Stimulated activated CD4-positive, alpha-beta T cell treated with anti-CD3 and anti-CD28 coated beads, Interleukin-15, amount 100 ng/mL, for 48 hours (primary cell): ENCODE measurements around the gene DDIT4.
"Not testable (repeated sequence)": the region's sequence is repeated elsewhere in the genome, so short reads cannot be mapped to it uniquely, and the experiment has no call there.

ENCODE experiments used
- DNase-seq, 2 donors: peaks; one replicate each; pipeline ENCODE4 v3.0.0-alpha.2; 2020; ENCODE audit warnings: low read depth in 2 of 2

The DDIT4 gene, protein sequence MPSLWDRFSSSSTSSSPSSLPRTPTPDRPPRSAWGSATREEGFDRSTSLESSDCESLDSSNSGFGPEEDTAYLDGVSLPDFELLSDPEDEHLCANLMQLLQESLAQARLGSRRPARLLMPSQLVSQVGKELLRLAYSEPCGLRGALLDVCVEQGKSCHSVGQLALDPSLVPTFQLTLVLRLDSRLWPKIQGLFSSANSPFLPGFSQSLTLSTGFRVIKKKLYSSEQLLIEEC

DNA sequence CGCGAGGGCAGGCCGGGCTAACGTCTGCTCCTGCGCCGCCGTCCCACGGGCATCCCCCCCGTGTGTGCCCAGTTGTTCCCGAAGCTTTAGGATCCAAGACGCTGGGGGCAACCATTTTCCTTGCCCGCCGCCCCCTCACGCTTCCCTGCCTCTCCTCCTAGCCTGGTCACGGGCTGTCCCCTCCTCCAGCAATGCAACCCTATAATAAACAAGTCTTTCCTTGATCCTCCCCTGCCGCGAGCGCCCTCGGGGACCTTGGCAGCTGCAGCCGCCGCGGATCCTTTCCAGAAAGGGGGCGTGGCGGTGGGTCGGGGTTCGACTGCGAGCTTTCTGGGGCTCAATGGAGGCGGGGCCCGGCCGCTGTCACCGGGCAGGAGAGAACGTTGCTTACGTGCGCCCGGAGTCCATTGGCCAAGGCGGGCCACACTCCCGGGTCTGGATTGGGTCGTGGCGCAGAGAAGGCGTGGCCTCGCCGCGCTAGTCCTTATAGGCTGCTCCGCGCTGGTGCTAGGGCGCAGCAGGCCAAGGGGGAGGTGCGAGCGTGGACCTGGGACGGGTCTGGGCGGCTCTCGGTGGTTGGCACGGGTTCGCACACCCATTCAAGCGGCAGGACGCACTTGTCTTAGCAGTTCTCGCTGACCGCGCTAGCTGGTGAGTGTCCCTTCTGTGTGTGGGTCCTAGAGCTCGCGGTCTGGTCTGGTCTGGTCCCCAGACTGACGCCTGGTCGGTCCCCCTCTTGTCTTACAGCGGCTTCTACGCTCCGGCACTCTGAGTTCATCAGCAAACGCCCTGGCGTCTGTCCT is at the start of gene DDIT4:
DDIT4 (plus strand) TSS at position 515 of the 803 bp plus-strand sequence. CDS start 293 bp downstream, outside the sequence.
- peak; percentile 99 for DNase-seq

DNA sequence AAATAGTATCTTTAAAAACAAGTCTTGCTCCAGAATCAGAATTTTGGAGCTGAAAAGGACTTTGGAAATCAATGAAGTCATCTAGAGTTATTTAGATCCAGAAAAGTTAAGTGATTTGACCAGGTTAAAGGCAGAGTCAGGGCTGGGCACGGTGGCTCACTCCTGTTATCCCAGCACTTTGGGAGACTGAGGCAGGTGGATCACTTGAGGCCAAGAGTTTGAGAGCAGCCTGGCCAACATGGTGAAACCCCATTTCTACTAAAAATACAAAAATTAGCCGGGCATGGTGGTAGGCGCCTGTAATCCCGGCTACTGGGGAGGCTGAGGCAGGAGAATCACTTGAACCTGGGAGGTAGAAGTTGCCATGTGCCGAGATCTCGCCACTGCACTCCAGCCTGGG is 49.5 kb upstream of the DDIT4 start:
- not testable (repeated sequence) for DNase-seq

DNA sequence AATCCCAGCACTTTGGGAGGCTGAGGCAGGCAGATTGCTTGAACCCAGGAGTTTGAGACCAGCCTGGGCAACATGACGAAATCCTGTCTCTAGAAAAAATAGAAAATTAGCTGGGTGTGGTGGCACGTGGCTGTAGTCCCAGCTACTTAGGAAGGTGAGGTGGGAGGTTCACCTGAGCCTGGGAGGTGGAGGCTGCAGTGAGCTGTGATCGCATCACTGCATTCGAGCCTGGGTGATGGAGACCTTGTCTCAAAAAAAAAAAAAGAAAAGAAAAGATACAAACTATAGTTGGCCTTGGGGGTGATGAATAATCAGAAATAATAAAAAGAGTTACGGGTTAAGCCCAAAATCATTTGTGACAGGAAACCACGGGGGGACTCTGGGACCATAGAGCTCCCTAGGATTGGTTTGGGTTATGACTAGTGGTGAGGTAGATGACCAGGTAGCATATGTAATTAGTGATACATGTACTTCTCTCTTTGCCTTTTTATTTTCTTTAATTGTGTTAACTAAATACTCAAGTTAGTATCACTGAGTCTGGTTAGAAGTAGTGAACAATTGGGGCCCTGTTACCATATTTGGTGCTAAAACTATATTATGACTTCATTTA is 47.2 kb upstream of the DDIT4 start:
- no peak for DNase-seq

DNA sequence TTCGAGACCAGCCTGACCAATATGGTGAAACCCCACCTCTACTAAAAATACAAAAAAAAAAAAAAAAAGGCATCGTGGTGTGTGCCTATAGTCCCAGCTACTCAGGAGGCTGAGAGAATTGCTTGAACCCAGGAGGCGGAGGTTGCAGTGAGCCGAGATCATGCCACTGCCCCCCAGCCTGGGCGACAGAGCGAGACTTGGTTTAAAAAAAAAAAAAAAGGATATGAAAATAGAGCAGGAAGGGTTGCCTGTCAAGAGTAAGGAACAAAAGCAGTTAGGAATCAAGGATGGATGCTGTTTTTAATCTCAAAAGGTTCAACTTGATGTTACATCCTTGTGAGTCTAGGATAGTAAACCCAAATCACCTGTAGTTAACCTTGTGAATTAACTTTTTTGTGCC is 45.9 kb upstream of the DDIT4 start:
- DNase-seq: no peak

DNA sequence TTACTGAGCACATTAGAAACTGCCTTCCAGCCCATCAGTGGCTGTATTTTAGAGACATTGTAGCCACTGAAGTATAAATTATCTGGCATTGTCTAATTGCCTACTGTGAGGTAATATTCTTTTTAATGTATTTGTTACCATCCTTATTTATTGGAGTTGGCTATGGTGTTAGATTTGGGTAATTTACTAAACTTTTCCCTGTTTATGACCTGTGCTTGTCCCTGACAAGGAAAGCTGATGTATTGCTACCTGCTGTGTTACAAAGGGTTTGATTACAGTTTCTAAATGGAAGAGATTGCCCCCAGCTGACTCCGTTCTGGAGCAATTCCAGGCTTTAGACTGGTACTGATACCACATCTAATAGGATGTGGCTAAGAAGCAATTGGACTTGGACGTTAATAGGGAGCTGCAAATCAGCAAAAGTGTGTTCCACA is 45.4 kb upstream of the DDIT4 start:
- DNase-seq: no peak

DNA sequence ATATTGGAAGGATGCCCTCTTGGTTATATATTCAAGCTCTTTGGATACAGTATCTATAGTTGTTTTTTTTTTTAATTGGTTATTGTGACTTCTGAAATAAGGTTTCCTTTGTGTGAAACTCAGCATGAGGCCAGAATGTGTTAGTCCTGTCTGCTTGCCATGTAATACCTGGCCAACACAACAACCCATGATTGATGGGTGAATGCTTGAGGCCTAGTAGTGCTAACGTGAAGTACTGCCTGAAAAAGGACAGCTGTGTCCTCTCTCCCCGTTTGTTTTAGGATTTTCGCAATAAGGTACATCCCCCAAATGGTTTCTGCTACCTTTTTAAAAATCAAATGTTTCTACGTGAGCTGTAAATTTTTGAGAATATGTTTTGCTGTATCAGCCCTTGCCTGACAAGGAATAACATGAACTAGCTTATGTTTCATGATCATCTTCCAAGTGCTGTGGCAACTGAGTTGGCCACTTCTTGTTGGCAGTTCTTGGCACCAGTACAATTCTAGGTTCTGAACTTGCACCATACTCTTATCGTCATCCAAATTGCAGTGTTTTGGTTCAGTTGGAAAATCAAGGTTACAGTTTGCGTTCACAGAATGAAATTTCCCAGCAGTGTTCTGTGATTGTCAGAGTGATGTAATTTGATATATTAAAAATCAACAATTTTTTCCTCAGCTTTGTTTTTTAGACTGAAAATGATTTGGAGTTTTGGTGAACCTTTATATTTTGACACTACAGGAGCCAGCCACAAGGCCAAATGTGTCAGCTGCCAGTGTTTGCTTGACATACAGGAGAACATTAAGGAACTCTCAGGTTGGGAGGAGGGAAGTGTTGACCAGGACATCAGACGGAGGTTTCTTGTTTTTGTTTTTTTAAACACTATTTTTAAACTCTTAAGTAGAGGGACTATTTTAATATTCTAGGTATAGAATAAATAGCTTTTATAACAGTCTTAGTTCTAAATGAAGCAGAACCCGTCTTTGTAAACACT is 44.2 kb upstream of the DDIT4 start:
- DNase-seq: no peak

DNA sequence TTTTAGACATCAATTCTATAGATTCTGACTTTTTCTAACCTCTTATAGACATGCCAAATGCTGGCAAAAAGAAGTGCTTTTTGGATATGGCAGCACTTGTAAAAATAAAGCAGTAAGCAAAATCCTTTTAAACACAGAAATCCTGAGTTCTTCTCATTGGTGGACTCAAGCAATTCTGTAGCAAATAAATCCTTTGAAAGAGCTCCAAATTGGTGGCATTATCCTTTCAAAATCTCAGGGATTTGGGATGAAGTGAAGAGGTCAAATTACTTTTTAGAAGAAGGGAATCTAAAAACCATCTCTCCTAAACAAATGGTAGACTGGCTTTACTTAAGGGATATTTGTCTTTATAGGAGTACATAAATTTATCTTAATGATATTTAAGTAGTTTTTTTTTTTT is 40.1 kb upstream of the DDIT4 start:
- no peak for DNase-seq

DNA sequence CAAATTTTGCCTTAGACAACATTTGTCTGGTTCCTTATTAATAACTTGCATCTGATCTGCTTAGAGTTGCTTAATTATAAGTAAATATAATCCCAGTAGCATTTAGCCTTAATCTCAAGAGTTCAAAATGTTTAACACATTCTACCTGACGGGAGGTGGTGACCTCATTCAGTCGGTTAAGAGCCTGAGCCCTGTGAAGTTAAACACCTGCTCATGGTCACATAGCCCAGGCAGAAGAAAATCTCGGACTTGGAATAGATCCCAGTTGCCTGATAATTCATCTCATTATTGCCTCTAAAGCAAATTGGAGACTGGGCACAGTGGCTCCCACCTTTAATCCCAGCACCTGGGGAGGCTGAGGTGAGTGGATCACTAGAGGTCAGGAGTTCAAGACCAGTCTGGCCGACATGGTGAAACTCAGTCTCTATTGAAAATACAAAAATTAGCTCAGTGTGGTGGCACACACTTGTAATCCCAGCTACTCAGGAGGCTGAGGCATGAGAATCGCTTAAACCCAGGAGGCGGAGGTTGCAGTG is 39.1 kb upstream of the DDIT4 start:
- DNase-seq: no peak

DNA sequence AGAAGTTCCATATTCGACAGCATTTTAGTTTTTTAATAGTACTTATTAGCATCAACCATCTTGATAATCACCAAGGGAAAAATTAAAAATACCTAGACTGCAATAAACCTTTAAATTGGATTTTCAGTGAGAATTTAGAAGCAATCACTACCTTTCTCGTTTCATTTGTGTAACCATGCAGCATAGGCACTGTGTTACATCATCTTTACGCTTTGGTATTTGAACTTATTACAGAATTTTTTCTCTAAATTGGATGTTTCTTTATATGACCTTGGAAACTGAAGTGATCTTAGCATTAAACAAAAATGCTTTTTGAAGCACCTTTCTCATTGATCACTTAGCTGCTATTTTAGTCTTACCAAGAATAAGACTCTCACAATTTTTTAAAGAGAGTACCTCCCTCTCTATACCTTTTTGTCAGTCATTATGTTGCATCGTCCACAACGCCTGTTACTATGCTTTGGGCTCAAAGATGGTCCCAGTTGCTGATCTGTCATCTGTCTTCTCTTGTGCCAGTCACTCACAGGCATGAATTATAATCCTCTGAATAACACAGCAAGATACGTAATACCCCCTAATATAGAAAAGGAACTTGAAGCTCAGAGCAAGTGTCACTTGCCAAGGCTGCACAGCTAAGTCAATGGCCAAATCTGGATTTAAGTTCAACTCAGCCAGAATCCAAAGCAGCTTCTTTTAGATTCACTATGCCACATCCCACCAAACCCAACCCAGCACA is 38.0 kb upstream of the DDIT4 start:
- no peak for DNase-seq

DNA sequence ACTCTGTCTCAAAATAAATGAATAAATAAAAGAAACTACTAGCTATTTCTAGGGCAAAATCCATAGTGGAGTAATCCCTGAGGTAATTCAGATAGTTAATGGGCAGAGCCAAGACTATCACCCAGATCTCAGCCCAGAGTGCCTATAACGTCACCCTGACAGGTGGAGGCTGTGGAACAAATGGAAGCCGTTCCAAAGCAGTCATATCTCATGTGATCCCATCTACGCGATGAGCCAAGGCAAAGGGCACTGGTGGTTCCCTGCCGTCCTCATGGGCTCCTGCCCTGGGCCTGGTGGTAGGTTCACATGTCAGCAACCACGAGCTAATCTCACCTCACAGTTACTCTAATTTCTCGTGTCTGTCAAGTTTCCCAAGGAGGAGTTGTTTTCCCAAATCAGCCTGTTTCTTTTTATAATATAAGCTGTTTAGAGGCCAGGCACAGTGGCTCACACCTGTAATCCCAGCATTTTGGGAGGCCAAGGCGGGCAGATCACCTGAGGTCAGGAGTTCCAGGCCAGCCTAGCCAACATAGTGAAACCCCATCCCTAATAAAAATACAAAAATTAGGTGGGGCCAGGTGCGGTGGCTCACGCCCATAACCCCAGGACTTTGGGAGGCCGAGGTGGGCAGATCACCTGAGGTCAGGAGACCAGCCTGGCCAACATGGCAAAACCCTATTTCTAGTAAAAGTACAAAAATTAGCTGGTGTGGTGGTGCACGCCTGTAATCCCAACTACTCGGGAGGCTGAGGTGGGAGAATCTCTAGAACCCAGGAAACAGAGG is 35.1 kb upstream of the DDIT4 start:
- no peak for DNase-seq

DNA sequence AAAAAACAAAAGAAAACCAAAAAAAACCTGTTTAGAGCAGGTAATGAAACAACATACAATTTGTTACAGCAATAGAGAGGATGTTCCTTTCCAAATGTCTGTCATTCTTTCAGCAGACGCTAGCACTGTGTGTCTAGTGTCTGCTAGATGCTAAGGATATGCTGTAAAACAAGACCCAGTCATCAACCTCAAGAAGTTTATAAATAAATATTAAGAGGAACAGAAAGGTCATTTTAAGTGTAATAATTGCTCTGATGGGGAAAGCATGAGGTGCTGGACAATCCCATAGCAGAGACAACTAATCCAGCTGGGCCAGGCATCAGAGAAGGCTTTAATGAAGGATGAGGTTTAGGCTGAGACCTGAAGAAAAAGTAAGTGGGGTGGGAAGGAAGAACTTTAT is 34.3 kb upstream of the DDIT4 start:
- DNase-seq: no peak

DNA sequence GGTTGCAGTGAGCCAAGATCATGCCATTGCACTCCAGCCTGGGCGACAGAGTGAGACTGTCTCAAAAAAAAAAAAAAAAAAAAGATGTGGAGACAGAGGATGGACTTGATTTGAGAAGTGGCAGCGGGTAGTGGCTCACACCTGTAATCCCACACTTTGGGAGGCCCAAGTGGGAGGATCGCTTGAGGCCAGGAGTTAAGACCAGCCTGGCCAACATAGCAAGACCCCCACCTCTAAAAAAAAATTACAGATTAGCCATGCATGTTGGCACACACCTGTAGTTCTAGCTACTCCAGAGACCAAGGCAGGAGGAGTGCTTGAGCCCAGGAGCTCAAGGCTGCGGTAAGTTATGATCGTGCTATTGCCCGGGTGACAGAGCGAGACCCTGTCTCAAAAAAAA is 33.4 kb upstream of the DDIT4 start:
- DNase-seq: no peak

DNA sequence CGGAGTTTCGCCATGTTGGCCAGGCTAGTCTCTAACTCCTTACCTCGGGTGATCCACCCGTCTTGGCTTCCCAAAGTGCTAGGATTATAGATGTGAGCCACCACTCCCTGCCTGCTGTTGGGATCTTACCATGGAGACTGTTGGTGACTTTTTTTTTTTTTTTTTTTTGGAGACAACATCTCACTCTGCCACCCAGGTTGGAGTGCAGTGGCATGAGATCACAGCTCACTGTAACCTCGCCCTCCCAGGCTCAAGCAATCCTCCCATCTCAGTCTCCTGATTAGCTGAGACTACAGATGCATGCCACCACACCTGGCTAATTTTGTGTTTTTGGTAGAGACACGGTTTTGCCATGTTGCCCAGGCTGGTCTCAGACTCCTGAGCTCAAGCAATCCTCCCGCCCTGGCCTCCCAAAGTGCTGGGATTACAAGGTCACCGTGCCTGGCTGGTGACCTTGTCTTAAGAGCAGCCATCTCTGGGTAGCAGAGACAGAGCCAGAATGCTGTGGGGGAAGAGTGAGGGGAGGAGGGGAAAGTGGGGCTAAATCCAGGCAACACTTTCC is 32.0 kb upstream of the DDIT4 start:
- DNase-seq: no peak

DNA sequence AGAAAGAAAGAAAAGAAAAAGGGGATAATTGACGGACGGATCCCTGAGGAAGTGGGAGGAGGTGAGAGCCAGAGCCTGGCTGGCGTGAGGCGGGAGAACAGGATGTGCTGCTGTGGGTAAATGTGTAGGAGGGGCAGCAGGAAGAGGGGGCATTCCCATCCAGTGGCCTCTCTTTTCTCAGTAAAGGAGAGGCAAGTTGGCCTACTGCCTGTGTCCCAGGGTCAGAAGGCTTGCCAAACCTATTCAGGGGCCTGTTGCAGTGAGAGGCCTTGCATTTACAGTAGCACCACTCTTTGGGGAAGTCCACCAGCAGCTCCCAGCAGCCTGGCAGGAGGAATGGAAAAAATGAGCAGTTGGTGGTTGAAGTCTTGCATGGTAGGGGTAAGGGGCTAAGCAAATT is 31.0 kb upstream of the DDIT4 start:
- no peak for DNase-seq

DNA sequence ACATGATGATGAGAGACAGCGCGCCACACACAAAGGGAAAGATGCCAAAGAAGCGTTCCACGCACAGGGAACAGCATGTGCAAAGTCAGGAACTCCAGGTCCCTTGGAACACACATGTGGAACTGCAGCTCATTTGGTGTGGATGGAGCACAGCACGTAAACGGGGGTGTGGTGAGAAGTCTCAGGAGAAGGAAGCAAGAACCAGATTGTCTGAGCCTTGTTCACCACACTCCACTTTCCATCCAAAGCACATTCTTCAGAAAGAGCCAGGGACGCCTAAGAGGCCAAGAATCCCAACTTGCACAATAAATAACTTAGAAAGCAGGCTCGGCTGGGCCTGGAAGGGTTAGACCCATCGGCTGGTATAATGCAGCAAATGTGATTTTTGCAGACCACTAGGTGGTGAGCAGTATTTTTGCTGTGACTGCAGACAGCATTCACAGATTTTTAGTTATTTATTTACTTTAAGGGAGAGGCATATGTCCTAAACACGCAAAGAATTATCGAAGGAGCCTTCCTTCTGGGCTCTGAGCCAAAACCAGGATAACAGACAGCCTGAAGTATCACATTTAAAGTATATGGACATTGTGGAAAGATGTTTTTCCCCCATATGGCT is 29.8 kb upstream of the DDIT4 start:
- no peak for DNase-seq

DNA sequence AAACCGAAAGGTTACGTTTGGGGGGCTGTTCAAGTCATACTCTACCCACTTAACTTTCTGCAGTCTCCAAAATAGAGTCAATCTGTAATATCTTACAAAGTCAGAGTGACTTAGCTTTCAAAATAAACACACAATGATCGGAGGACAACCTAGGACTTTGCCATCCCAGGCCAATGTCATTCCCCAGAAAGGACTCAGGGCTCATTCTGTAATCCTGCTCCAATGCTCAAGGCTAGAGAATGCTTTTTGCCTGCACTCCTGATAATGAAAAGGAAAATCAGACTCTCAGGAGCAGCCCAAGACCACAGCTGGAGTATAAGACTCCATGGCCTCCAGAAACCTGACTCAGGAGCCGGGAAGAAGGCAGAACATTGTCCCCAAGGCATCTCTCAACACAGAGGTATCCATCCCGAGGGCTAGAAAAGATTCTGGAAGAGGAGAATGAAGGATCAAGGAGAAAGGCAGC is 29.1 kb upstream of the DDIT4 start:
- DNase-seq: no peak

DNA sequence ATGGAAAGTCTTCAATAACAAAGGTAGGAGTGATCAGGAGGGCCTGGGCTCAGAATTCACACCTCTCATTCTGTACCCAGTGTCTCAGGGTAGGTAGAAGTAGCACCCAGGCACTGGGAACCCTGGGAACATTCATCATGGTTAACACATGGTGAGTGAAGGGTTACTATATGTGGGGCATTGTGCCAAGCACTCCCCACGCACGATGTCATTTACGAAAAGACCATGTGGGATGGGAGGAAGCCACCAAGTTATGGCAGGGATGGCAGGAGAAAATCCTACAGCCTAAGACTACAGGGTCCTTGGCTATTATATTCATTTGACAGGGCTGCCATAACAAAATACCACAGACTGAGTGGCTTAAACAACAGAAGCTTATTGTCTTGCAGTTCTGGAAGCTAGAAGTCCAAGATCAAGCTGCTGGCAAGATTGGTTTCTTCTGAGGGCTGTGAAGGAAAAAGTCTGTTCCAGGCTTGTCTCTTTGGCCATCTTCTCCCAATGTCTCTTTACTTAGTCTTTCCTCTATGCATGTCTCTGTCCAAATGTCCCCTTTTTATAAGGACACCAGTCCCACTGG is 27.7 kb upstream of the DDIT4 start:
- no peak for DNase-seq

DNA sequence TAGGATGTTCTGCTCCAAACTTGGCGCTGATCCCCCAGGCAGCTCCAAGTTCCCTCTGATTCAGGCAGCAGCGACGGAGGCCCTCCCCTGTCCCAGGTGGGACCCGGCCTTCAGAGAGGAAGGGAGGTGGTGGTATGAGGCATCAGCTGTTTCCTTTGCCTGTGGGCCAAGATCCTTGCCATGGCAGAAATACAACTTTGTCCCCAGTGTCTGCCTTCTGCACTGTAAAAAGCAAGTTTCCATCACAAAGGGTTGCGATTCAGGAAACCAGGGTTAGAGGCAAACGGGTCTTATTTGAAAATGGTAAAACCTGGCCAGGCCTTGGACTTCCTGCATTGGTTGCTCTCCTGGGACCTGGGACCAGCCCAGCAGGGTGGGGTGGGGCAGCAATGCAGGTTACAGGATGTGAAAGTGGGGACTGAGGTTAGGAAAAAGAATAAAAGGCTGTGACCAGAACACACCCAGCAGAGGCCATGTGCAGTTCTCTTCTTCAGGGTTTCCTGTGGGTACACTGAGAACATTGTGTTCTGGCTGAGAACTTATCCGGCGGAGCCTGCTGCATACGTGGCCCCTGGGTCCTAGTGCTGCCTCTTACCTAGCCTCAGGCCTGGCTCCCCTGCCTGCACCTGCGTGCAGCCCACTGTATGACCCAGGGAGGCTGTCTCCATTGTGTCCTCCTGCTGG is 25.1 kb upstream of the DDIT4 start:
- DNase-seq: peak; percentile 60 to 62
